ENCODE results near the gene TRAPPC10. TPM values are rescaled to one million over a fixed set of nuclear protein-coding genes. Genes with fewer than 3 reads are reported as not detected.

Gene TRAPPC10
- total and polyA plus RNA-seq, 2 of the 8 experiments (the other 6 are each of a cell fraction or from before 2014, with no cell fraction given) = 18.5 to 29.8 TPM

- WGBS, 2 experiments (ENCODE audit: extremely low coverage in 1 of 2, insufficient coverage in 1 of 2, insufficient read length in 1 of 2, insufficient replicate concordance in 2 of 2, low coverage in 1 of 2, low lambda C conversion rate in 2 of 2, missing lambda C conversion rate in 1 of 2) = 89% methylated on average over 1 of the region's 1 CpG; no CpG with 5 or more reads in 1 of the 2 experiments
- H4K20me1 ChIP-seq (replicated peaks in 1 of 2; ENCODE audit: control insufficient read depth in 1 of 2, insufficient read depth in 2 of 2, low read length in 2 of 2) = peaks cover 11 to 23% of the 10 kb centered on the region in 2 experiments
- TF ChIP-seq CHD2 (IDR thresholded peaks at IDR 0.05; ENCODE audit: low read length) (no peak), KDM1A (IDR thresholded peaks at IDR 0.05; ENCODE audit: borderline replicate concordance, low read length) (no peak), BACH1 (IDR thresholded peaks at IDR 0.05; ENCODE audit: low read length) (no peak), SP2 (IDR thresholded peaks at IDR 0.05; ENCODE audit: low read length) (no peak), POLR2AphosphoS5 (IDR thresholded peaks at IDR 0.05; ENCODE audit: low read depth, low read length) (no peak), BCL11A (IDR thresholded peaks at IDR 0.05; ENCODE audit: low read depth in 2 of 2, low read length in 2 of 2) (no peak), SAP30 (IDR thresholded peaks at IDR 0.05; ENCODE audit: insufficient read depth, insufficient replicate concordance, low read length) (no peak), FOSL1 (IDR thresholded peaks at IDR 0.05; ENCODE audit: insufficient read depth, low read depth, low read length) (no peak), ATF3 (IDR thresholded peaks at IDR 0.05; ENCODE audit: insufficient read depth, low read depth, low read length) (no peak), TBP (IDR thresholded peaks at IDR 0.05; ENCODE audit: low read depth, low read length) (no peak), NANOG (IDR thresholded peaks at IDR 0.05; ENCODE audit: insufficient read depth, low read depth, low read length, poor library complexity, severe bottlenecking) (no peak), POLR2A (IDR thresholded peaks at IDR 0.05; ENCODE audit: control extremely low read depth in 1 of 2, low read depth in 2 of 2, low read length in 2 of 2) (no peak), TEAD4 (IDR thresholded peaks at IDR 0.05; ENCODE audit: low read depth, low read length) (no peak), BRCA1 (IDR thresholded peaks at IDR 0.05; ENCODE audit: low read depth, low read length) (no peak), GABPA (IDR thresholded peaks at IDR 0.05; ENCODE audit: borderline replicate concordance, insufficient read depth, low read length) (no peak)
Observed at GRCh38 chr21:44021064-44021463, 9.0 kb downstream of the TRAPPC10 start.

More at GRCh38 chr21:44021064-44021463, 9.0 kb downstream of the TRAPPC10 start:
- Histone ChIP-seq H3K79me1 (ENCODE audit: low read depth, low read length) (peaks cover 10% of the 10 kb centered on the region), H3K23me2 (ENCODE audit: low read depth, low read length) (no peaks in the 10 kb centered on the region; the same call in 1 of the 2 replicates), H2AK5ac (ENCODE audit: low read depth, low read length) (no peak overlapping the region), H3K4me2 (ENCODE audit: insufficient read depth in 1 of 2, low read depth in 2 of 2, low read length in 2 of 2) (no peak overlapping the region), H2BK15ac (ENCODE audit: low read length) (no peak overlapping the region), H2AFZ (ENCODE audit: low read length) (no peak overlapping the region), H2BK5ac (ENCODE audit: low read depth, low read length) (no peak overlapping the region), H3K18ac (ENCODE audit: extremely low read depth, low read length) (no peak overlapping the region), H3K9ac (replicated peaks in 1 of 4; ENCODE audit: extremely low read depth in 1 of 4, low read depth in 3 of 4, low read length in 3 of 4) (no peak overlapping the region), H2BK120ac (replicated peaks; ENCODE audit: low read depth, low read length) (no peak overlapping the region), H3K27me3 (replicated peaks in 1 of 4; ENCODE audit: control insufficient read depth in 3 of 4, extremely low read depth in 1 of 4, insufficient read depth in 3 of 4, low read length in 3 of 4) (no peaks in the 10 kb centered on the region), H3K9me3 (ENCODE audit: insufficient read depth in 2 of 2, low read depth in 1 of 2, low read length in 1 of 2) (no peaks in the 10 kb centered on the region), H3K79me2 (ENCODE audit: control insufficient read depth in 1 of 2, insufficient read depth in 2 of 2, low read length in 2 of 2) (peaks cover 29 to 95% of the 10 kb centered on the region in 2 experiments), H4K5ac (ENCODE audit: insufficient read length, low read depth, low read length) (no peak overlapping the region), H3K56ac (replicated peaks; ENCODE audit: insufficient read length, low read depth, low read length) (no peak overlapping the region), H3K4me1 (replicated peaks in 1 of 4; ENCODE audit: control insufficient read depth in 3 of 4, insufficient read depth in 4 of 4, low read length in 3 of 4) (peaks cover 3 to 11% (median 8%) of the 10 kb centered on the region in 4 experiments), H2BK12ac (ENCODE audit: low read depth, low read length) (no peak overlapping the region), H3K4ac (replicated peaks; ENCODE audit: insufficient read length, low read depth, low read length) (no peak overlapping the region), H3K4me3 (ENCODE audit: extremely low read depth in 1 of 4, insufficient read depth in 2 of 4, low read depth in 3 of 4, low read length in 4 of 4) (no peak overlapping the region), H3K27ac (ENCODE audit: low read depth, low read length) (no peak overlapping the region), H4K91ac (replicated peaks; ENCODE audit: insufficient read length, low read length) (no peak overlapping the region), H3K36me3 (ENCODE audit: control insufficient read depth in 2 of 4, insufficient read depth in 4 of 4, low read length in 3 of 4) (no peaks in the 10 kb centered on the region; a peak in 1 of 8 replicates), H3K14ac (ENCODE audit: insufficient read length) (no peak overlapping the region), H3K23ac (ENCODE audit: insufficient read length) (no peak overlapping the region), H4K8ac (ENCODE audit: extremely low read depth, insufficient read depth, low read length) (no peak overlapping the region), H2BK20ac (ENCODE audit: low read length) (no peak overlapping the region)
- FAIRE-seq (no peak), DNase-seq (ENCODE audit: low read depth in 1 of 2, low spot score in 2 of 2) (no peak)
- ChIA-PET POLR2A (ENCODE audit: partially characterized antibody) (interaction anchor here (1.3 to 1.5 kb wide), 2 partner anchors 9 to 58 kb away, joined by 3 to 6 read pairs; partner anchors contain the start of gene TRAPPC10), CTCF (ENCODE audit: partially characterized antibody) (interaction anchor here (0.6 to 1.6 kb wide), 4 partner anchors 11 to 51 kb away, joined by 3 to 4 read pairs (median 4); no protein-coding TSS in a partner anchor)
